Measurements from ENCODE around the gene SYCE3.

Gene SYCE3

DNA sequence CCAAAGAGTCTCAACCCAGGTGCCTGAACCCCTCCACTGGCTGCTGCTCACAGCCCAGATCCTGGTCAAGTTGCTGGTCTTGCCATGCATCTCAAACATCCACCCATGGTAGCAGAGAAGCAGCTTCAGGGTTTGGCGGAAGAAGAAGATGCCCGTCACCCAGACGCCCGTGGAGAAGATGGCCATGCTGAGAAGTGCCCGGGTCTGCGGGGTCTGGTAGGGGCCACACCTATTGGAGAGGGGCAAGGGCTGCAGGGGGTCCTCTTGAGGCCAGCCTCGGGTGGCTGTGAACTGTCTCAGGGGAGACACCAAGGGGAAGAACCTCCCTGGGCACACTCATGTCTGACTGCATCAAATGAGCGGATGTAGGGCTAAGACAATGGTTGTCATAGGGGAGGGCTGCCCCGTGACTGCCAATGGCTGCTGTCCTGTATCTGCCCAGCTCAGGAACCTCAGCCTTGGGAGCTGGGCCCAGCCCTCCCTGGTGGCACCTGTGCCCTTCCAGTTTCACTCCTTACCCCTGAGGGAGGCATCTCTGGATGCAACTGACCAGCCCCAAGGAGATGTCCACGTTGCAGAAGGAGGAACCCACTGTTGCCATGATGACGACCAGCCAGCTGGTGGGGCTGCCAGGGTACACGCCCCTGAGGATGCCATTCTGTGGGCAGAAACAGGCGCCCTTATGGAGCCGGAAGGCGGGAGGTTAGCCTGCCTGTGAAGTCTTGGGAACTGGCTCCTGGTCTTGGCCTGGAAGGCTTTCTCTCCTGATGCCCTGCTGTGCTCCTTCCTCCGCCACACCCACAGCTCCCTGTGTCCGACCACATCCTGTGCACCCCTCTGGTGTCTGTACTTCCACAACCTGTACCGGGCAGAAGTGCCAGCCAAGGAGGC lies 14.3 kb upstream of the SYCE3 start:
- no peak for DNase-seq (ENCODE audit: low read depth in 1 of 2, low spot score in 1 of 2)

DNA sequence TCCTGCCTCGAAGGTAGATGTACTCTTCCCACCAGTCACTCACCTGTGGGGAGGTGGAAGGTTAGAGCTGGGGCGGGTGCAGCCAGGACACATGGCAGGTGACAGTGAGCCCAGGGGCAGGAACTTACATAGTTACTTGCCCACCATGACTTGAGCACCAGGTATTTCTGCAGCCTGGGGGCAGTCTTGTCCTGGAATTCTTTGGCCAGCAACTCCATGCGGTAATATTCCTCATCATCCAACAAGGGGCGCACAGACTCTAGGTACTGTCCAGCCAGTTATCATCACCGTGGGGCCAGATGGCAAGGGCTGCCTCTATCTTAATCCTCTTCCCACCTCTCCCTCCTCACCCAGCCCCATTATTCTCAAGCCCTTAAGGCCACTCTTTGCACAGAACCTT lies 13.4 kb upstream of the SYCE3 start:
- DNase-seq (ENCODE audit: low read depth in 1 of 2, low spot score in 1 of 2): no peak

DNA sequence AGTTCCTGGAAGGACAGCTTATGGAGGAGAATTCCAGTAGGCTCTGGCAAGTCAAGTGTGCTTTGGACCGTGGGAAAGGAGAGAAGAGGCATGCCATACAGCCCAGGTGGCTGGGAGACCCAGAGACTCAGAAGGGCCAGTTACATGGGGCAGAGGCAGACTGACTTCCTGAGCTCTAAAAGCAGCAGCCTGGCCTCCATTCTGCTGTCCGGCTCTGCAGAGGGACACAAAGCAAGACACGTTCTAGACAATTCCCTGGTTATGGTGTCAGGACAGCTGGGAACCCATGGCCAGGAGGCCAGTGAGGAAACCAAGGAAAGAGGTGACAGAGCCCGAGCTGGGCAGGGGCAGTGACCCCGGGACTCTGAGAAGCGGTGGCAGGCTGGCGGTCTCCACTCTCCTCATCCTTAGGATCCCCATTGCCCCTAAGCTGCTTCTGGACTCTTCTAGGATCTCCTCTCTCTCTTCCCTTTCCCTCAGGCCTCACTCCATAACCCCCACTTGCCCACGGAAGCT lies 12.8 kb upstream of the SYCE3 start:
- no peak for DNase-seq (ENCODE audit: low read depth in 1 of 2, low spot score in 1 of 2)

DNA sequence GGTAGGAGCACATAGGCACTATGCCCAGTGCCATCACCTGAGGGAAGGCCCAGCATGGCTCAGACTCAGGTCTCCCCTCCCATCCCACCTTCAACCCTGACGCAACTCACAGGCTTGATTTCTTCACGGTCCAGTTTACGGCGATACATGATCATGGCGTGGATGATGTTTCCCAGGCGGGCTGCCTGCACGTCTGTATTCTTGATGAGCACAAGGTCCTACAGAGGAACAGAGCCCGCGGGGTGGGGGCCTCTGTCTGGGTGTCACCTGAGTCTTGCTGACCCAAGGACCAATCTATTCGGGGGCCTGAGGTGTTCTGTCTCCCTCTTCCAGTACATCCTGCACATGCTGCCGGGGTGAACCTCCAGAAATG lies 11.7 kb upstream of the SYCE3 start:
- DNase-seq (ENCODE audit: low read depth in 1 of 2, low spot score in 1 of 2): no peak

DNA sequence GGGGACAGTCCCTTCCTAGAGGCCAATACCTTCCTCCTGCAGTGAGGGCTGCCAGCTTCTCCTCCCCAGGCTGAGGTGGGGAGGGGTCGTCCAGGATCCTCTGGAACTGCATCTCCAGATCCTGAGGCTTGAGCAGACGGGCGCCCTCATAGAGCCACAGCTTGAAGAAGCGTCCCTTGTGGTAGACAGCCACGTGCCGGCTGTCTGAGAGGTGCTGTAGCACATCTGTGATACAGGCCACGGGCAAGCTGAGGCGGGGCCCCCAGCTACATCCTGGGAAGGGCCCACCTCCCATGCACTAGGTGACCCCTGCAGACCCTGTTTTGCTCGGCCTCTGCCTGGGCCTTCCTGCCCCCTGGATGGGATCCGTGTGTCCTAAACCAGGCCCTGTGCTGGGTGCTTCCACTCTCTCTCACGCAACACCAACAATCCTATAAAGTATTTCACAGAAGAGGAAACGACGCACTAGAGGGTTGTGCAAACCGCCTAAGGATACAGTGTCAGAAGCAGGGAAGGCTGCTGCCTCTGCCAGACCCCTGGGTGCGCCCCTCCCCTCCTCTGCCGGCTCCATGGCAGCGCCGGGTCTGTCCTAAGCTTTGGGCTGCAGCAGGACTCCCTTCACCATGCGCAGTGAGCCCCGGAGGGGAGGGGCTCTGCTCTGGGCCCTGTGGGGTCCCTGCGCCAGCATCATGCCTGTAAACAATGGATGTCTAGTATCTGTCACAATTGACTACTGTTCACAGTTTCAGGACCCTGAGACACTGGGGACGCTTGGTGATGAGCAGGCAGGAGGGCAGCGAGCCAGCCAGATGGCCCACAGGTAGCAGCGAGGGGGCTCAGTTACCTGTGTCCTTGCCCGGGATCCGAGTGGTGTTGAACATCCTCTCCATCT lies 11.0 kb upstream of the SYCE3 start:
- DNase-seq (ENCODE audit: low read depth in 1 of 2, low spot score in 1 of 2): no peak

DNA sequence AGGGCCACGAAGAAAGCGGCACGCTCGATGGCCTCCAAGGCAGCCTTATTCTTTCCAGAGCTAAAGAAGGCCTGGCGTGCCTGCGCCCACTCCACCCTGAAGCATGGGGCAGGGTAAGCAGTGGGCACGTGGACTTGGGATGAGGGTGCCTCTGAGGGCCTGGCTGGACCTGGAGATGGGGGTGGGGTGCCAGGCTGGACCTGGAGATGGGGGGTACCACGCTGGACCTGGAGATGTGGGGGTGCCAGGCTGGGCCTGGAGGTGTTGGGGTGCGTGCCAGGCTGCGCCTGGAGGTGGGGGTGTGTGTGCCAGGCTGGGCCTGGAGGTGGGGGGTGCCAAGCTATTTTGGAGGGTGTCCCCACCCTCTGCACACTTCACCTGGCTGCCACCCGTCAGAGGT lies 10.2 kb upstream of the SYCE3 start:
- DNase-seq (ENCODE audit: low read depth in 1 of 2, low spot score in 1 of 2): no peak

DNA sequence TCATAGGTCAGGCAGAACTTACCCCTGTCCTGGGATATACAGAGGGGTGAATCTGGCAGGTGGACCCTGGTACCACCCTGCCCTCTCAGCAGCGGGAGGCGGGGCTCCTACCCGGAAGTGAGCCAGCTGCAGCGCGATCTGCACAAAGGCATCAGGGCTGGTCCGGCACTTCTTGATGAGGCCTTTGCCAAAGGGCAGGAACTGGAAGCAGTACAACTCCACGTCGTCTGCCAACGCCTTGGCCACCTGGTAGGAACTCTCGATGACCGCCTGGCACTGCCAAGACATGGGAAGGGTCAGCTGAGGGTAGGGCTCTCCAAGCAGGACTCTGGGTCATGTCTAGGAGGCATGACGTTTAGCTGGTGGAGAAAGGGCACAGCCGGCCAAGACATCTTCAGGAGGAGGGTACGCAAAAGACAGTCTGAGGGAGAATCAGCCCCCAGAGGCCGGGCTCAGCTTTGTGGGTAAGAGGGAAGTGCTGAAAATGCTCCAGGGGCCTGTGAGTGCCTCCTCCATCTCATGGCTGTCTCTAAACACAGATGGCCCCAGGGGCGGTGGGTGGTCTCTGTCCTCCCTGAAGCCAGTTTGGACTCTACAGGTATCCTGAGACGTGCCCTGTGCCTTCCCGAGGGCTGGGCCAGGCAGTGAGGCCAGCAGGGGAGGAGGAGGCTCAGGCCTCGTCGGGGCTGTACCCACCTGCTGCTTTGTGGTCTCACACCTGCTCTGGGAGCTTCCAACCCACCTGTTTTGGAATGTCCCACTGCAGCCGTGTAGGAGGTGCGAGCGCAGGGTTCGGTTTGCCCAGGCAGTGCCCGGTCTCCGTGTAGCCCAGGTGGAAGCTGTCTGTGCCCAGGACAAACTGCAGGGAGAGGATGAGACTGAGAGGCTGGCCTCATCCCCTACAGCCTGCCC lies 8.8 kb upstream of the SYCE3 start:
- DNase-seq (ENCODE audit: low read depth in 1 of 2, low spot score in 1 of 2): no peak

DNA sequence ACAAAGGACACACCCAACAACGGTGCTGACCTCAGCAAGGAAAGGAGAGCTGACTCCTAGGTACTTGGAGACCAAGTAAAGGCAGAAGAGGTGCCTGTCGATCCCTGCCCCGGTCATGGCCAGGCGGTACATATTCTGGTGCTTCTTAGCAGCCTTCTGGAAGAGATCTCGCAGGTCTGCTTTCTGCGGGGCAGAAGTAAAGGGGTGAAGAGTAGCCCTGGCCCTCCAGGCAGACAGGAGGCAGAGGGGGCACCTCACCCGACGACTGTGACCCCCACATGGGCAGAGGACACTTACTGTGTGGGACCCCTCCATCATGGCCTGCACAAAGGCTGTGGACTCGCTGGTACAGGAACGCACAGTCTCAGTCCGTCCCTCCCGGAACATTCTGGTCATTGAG lies 8.1 kb upstream of the SYCE3 start:
- DNase-seq (ENCODE audit: low read depth in 1 of 2, low spot score in 1 of 2): no peak

DNA sequence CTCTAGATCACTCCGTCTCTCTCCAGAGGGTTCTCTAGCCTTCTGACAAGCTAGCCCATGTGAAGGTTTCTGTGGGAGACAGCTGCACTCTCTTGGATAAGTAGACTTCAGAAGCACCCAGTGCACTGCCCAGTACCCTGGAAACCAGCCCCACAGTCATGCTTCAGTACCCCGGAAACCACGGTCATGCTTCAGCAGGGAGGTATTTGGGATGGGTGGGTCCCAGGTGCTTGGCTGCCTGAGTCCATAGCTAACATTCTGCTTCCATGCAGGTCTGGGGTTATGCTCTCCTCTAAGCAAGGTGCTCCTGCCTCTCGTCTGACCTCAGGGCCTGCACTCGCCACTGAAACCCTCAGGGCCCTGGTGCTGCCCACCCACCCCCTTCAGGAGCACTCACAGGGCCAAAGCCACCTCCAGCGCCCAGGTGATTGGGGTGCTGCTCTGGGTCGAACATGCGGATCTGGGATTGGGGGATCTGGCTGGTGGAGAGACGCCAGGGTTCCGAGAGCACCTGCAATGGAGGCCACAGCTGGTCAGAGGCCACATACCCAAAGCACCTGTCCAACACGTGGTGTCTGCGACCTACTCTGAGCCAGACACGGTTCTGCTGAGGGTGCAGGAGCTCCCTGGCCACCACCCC lies 7.3 kb upstream of the SYCE3 start:
- no peak for DNase-seq (ENCODE audit: low read depth in 1 of 2, low spot score in 1 of 2)

DNA sequence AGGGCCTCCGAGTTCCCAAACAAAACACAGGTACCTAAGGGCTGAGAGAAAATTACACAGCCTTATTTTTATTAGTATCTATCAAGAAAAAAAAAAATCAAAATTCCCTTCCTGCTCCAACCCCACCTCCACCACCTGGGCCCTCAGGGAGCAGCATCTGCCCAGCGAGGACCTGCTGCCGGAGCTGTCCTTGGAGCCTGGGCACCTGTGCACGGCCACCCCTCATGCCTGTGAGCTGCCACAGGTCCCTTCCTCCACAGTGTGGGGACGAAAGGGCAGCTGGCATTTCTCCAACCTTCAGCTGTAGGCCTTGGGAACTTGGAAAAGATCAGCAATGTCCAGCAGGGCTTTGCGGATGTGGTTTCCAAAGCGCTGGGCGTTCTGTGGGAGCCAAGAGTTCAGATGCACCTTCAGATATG lies 6.3 kb upstream of the SYCE3 start:
- DNase-seq (ENCODE audit: low read depth in 1 of 2, low spot score in 1 of 2): no peak

DNA sequence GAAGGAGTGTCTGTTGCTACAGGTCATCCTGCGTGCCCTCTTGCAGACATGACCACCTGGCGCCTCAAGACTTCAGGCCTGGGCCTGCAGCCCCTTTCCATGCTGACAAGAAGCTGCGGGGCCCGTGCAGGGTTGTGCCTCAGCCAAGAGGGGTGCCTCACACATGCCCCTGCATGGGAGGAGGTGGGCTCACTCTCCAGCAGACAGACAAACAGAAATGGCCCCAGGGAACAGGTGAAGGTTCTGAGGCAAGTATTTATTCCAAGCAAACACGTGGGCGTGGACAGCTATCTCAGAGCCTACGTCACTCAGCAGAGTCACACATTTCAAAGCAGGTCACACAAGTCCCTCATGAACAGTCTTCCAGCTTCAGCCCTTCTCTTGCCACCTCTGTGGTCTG lies 5.9 kb upstream of the SYCE3 start:
- no peak for DNase-seq (ENCODE audit: low read depth in 1 of 2, low spot score in 1 of 2)

DNA sequence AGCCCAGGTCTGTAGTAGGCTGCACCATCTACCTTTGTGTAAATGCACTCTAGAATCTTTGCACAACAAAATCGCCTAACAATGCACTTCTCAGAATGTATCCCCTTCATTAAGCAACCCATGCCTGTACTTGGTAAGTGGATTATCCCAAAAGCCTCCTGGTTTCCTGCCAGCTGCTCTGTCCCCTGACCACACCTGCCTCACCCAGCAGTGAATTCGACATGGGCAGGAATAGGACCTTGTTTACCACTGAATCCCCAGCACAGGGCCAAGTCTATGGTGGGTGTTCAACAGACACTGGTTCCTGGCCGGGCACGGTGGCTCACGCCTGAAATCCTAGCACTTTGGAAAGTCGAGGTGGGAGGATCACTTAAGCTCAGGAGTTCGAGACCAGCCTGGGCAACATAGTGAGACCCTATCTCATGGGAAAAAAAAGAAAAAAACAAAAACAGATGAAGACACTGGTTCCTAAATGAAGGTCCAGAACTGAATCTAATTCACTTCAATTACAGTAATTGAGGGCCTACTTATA lies 5.1 kb upstream of the SYCE3 start:
- DNase-seq (ENCODE audit: low read depth in 1 of 2, low spot score in 1 of 2): no peak

DNA sequence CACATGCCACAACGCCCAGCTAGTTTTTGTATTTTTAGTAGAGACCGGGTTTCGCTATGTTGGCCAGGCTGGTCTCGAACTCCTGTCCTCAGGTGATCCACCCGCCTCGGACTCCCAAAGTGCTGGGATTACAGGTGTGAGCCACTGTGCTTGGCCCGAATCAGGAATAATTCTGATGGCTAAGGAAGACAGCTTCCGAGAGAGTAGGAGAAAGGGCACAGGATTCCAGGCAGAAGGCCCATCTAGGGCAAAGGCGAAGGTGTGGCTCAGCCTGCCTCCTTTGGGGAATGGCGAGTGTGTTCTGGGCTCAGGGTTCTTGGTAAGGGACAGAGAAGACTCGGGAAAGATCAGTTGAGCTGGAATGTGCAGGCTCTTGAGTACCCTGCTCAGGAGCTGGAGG lies 1.6 kb upstream of the SYCE3 start:
- no peak for DNase-seq (ENCODE audit: low read depth in 1 of 2, low spot score in 1 of 2)

DNA sequence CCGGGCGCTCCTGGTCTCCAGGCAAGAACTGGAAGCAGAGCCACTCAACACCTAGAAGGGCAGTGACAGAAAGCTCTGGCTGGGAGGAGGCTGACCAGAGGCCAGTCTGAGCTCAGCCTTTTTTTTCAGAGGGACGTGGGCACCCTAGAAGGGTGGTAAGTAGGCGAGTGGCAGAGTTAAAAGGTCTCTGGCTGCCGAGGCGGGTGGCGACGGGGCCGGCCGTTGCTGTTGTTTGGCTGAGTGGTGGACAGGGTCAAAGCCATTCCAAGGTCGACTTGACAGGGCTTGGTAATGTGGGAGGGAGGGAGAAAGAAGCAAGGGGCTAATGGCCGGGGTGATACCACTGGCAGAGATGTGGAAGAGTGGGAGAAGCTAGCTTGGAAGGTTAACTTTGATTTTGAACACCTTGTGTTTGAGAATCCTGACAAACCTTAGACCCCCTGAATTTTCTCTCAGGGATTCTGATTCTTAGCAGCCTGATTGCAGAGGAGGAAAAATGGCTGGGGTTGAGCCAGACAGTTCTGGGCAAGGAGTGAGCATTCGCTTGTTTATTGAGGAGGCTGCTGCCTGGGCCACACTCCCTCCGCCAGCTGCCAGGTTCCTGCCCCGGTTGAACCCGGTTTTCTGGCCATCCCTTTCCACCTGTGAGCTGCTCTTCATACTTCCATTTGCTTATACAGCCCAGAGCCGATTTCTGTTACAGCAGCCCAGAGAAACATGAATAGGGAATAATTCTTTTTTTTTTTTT lies 868 bp upstream of the SYCE3 start:
- DNase-seq (ENCODE audit: low read depth in 1 of 2, low spot score in 1 of 2): no peak

DNA sequence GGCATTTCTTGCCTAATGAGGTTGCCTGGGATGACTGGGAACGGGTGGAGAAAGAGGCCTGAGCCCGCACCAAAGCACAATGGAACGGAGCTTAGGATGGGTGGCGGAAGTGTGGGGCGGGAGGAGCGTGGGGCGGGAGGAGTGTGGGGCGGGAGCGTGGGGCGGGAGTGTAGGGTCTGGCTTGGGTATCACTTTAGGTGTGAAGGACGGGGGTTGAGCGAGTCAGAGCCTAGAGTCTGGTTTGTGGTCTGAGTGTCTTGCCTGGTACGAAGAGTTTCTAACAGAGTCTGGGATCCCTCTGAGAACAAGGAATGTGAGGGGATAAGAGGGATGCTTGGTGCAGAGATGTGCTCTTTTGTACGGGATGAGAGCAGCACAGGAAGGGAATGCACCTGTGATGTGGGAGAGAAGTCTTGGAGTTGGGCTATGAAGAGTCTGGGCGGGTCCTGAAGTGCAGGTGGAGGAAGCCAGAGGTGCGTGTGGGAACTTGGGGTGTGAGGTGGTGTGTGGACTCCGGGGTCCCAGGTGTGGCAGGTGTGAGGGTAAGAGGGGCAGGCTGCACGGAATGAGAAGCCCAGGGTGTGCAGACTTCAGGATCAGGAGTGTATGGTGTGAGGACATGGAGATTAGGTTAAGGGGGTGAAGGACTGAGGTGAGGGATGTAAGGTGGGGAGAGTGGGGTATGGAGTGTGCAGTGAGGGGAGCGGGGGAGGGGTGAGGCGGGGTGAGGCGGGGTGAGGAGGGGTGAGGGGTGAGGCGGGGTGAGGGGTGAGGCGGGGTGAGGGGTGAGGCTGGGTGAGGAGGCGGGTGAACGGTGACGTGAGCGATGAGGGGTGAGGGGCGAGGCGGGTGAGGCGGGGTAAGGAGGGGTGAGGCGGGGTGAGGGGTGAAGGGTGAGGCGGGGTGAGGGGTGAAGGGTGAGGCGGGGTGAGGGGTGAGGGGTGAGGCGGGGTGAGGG lies 1.0 kb downstream of the SYCE3 start:
- DNase-seq (ENCODE audit: low read depth in 1 of 2, low spot score in 1 of 2): no peak

DNA sequence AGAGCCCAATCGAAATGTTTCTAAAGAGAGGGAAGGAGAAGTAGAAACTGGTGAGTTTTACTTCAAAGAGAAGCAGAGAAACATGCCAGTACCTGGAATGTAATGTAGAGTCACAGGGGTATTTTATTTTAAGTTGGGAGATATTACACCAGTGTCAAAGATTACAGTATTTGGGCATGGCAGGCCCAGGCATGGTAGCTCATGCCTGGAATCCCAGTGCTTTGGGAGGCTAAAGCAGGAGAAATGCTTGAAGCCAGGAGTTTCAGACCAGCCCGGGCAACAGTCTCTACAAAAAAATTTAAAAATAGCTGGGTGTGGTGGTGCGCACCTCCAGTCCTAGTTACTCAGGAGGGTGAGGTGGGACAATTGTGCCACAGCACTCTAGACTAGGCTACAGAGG lies 2.7 kb downstream of the SYCE3 start:
- no peak for DNase-seq (ENCODE audit: low read depth in 1 of 2, low spot score in 1 of 2)

DNA sequence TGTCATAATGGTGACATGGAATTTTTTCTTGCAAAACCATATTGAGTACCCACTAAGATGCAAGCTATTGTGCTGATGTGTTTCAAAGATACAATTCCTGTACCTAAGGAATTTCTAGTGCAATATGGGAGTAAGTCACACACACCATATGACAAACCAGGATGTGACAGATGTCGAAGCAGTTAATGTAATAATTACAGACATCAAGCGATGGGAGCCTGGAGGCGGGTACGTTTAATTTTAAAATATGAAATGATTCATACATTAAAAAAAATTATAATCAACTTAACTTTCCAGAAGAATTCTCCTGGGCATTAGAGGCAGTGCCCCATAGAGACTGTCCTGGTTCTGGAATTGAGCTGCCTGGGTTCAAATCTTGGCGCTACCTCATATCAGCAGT lies 6.0 kb downstream of the SYCE3 start:
- DNase-seq (ENCODE audit: low read depth in 1 of 2, low spot score in 1 of 2): no peak

DNA sequence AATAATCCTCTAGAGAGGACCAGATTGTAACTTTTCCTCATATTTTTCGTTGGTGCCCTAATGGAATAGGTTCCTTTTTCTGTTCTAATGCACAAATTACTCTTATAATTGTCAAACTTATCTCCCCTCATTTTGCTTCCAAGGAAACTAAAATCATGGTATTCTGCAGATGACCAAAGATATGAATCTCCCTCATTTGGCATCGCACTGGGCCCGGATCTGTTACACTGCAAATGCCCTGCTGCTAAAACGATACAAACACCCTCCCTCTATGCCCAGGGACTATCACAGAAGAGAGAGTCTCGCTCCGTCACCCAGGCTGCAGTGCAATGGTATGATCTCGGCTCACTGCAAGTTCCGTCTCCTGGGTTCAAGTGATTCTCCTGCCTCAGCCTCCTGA lies 9.4 kb downstream of the SYCE3 start:
- no peak for DNase-seq (ENCODE audit: low read depth in 1 of 2, low spot score in 1 of 2)
